H1 (cell line): ENCODE results near the gene HERC3. TPM values are rescaled to one million over a fixed set of nuclear protein-coding genes. Genes with fewer than 3 reads are reported as not detected.

ENCODE experiments used
- CHD1 ChIP-seq: IDR thresholded peaks from 2 replicates; pipeline ENCODE4 v1.6.1; 2012; ENCODE audit warnings: low read depth, low read length, improper control_type of control experiment
- JUN ChIP-seq: IDR thresholded peaks from 2 replicates; pipeline ENCODE4 v1.6.1; 2011; ENCODE audit warnings: low read depth, mild to moderate bottlenecking, improper control_type of control experiment, low read length
- TEAD4 ChIP-seq: IDR thresholded peaks from 2 replicates; pipeline ENCODE4 v1.6.1; 2012; ENCODE audit warnings: low read depth, low read length, inconsistent platforms, mixed read lengths
- YY1 ChIP-seq: IDR thresholded peaks from 2 replicates; pipeline ENCODE4 v1.6.1; 2011; ENCODE audit warnings: low read depth, mild to moderate bottlenecking, low read length
- polyA plus RNA-seq, 7 experiments: library from polyadenylated mRNA; depleted of rRNA in 3 of 7; stranded (reverse) in 5 of 7; unstranded in 2 of 7; fragments of >200 nt in 5 of 7; fragments of 200-250 nt in 2 of 7; gene quantifications; 1 replicate in 5 of 7; 2 replicates in 1 of 7; 4 replicates in 1 of 7; pipeline versions ENCODE4 v1.2.1 to v1.2.3, GENCODE V29; 2011 to 2013; ENCODE audit warnings: missing spikeins in 2 of 7, mixed read lengths in 2 of 7
- total RNA-seq: library from RNA; stranded (reverse); fragmentation: NEBNext Ultra II Directional; extraction: Animal tissue kit (Norgen Biotek cat#: 25700); gene quantifications from 2 replicates; pipeline ENCODE4 v1.2.1, GENCODE V29; 2021
- TF ChIP-seq, protein P1 (sequence below): IDR thresholded peaks from 2 replicates; pipeline ENCODE4 v1.6.1; 2011; ENCODE audit warnings: low read depth, mild to moderate bottlenecking, low read length; ENCODE audit not compliant: insufficient read depth

The HERC3 gene
- total and polyA plus RNA-seq, 2 of the 8 experiments (the other 6 are each of a cell fraction or from before 2014, with no cell fraction given) = 1.4 to 5.7 TPM

DNA sequence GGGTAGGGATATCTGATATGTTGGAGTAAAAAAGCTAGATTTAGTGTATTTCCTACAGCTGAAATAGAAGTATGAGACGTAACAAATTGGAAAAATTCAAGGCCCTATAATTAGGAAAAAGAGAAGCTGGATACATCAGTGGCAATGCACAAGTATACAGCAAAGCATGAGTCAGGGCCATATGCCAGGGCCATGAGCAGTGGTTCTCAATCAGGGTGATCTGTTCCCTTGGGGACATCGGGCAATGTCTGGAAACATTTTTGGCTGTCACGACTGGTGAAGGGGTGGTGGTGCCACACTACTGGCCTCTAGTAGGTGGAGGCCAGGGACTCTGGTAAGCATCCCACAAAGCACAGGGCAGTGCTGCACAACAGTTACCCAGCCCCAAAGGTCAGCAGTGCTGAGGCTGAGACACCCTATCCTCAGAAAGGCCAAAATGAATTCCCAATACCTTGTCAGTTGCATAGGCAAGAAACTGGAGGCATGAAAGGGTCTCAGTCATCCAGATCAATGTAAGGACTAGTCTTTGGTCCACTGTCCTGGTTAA lies 142.2 kb downstream of the HERC3 start (continued):
- TF ChIP-seq YY1 (no peak), JUN (no peak), CHD1 (no peak), TEAD4 (no peak)
- TF ChIP-seq, protein P1, sequence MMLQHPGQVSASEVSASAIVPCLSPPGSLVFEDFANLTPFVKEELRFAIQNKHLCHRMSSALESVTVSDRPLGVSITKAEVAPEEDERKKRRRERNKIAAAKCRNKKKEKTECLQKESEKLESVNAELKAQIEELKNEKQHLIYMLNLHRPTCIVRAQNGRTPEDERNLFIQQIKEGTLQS = no peak
